Measurements from ENCODE around the gene FREY1. TPM values are rescaled to one million over a fixed set of nuclear protein-coding genes. Genes with fewer than 3 reads are reported as not detected.

FREY1 gene
- total and polyA plus RNA-seq, 2 of the 13 experiments (the other 11 are each of a cell fraction or from before 2014, with no cell fraction given): 0.44 to 0.73 TPM

- TF ChIP-seq FOXK1 (CRISPR knock-in tag; IDR thresholded peaks at IDR 0.05; ENCODE audit: borderline replicate concordance, low read depth): no peak; the same call in 1 of the 2 replicates
- TF ChIP-seq ZNF160 (CRISPR knock-in tag; IDR thresholded peaks at IDR 0.05): peak; percentile 8; the same call in 1 of the 2 replicates
- no peak for TF ChIP-seq MIXL1 (CRISPR knock-in tag; IDR thresholded peaks at IDR 0.05)
- TF ChIP-seq RERE (CRISPR knock-in tag; IDR thresholded peaks at IDR 0.05; ENCODE audit: low read depth): no peak
Observed at GRCh38 chr11:45917623-45918330, 10.7 kb upstream of the FREY1 start, which contains the start of gene PEX16 (continued).

- Histone ChIP-seq H3K9ac (ENCODE audit: insufficient read depth, low read depth, low read length) (peak overlapping the region; percentile 73), H3K4me2 (ENCODE audit: low read depth, low read length) (peak overlapping the region; percentile 91), H3K27ac (ENCODE audit: extremely low read length, insufficient read depth, low read length) (peak overlapping the region; percentile 88), H3K9me3 (ENCODE audit: low read length) (no peaks in the 10 kb centered on the region), H3K4me3 (replicated peaks in 1 of 3; ENCODE audit: insufficient read depth in 1 of 3, low read depth in 2 of 3, low read length in 3 of 3) (peak overlapping the region; percentile 82 to 94 (median 90)), H3K27me3 (ENCODE audit: control insufficient read depth in 1 of 2, insufficient read depth in 2 of 2, low read length in 2 of 2) (peaks cover 0 to 1% of the 10 kb centered on the region in 2 experiments; a peak in 1 of 5 replicates), H3K79me2 (ENCODE audit: insufficient read depth, low read length) (peaks cover 12% of the 10 kb centered on the region), H2AFZ (ENCODE audit: low read length) (no peak overlapping the region), H3K36me3 (replicated peaks in 1 of 2; ENCODE audit: control insufficient read depth in 1 of 2, insufficient read depth in 2 of 2, low read length in 2 of 2) (peaks cover 8 to 23% of the 10 kb centered on the region in 2 experiments; a peak in 3 of 5 replicates), H4K20me1 (ENCODE audit: insufficient read depth, low read length) (no peaks in the 10 kb centered on the region), H3K4me1 (ENCODE audit: insufficient read depth, low read length) (peaks cover 41% of the 10 kb centered on the region)
- ChIA-PET POLR2A (interaction anchor here (1.0 to 2.0 kb wide), 8 partner anchors 9 to 326 kb away, joined by 3 to 19 read pairs (median 7); partner anchors contain the start of gene CRY2), CTCF (ENCODE audit: low intra/inter-chr PET ratio, low total read pairs) (no interaction called here)
- DNase-seq (ENCODE audit: low spot score) (no peak), ATAC-seq (no peak), FAIRE-seq (no peak)
- in situ Hi-C loops (cut with HindIII; ENCODE audit: extremely low pct_ligation_motif_present, low pct_unique_long_range_greater_than_20kb): no loop called here
- 0% methylated on average over 1 of the region's 16 CpGs for WGBS (ENCODE audit: low lambda C conversion rate)
- intact Hi-C loops (cut with micrococcal nuclease; ENCODE audit: unreplicated experiment): no loop called here
- no TSS peak for BruUV-seq (replicated peaks)
- TF ChIP-seq CREB1 (IDR thresholded peaks at IDR 0.05): no peak
- no peak for TF ChIP-seq CREB1 (CRISPR knock-in tag; IDR thresholded peaks at IDR 0.05)
- TF ChIP-seq HNRNPUL1 (IDR thresholded peaks at IDR 0.05; ENCODE audit: low read depth, low read length): no peak
Observed at GRCh38 chr11:45917286-45917622, 10.2 kb upstream of the FREY1 start.
